Naive B cell (primary cell): Measurements from ENCODE around the gene GSKIP. TPM values are rescaled to one million over a fixed set of nuclear protein-coding genes. Genes with fewer than 3 reads are reported as not detected.

Experiments
- polyA plus RNA-seq, 6 donors: library from polyadenylated mRNA; unstranded; fragments of 300-500 nt; fragmentation: Illumina TruSeq; gene quantifications; one replicate each; pipeline ENCODE4 v1.2.3, GENCODE V29; 2021; ENCODE audit warnings: low read depth in 6 of 6

GSKIP gene
- polyA plus RNA-seq, 6 donors from 2014 or later, result 19.0 to 31.6 (median 24.0) TPM

Other genes starting within 250 kb of the GSKIP start
- gene BDKRB2, start 158.7 kb upstream of the GSKIP start, polyA plus RNA-seq, result not detected
- gene BDKRB1, start 107.3 kb upstream of the GSKIP start, polyA plus RNA-seq, result not detected
- 1 to 10 TPM; 1.4 to 2.2 (median 1.8) TPM for gene ATG2B, start 185 bp upstream of the GSKIP start, polyA plus RNA-seq
- gene AK7, start 28.6 kb downstream of the GSKIP start, polyA plus RNA-seq, result under 1 TPM in 1 of 6 donors, not detected in 5; 0.62 TPM
- 100 to 1,000 TPM; 100 to 157 (median 128) TPM for gene PAPOLA, start 138.9 kb downstream of the GSKIP start, polyA plus RNA-seq